ENCODE results near the gene SGPP2. TPM values are rescaled to one million over a fixed set of nuclear protein-coding genes. Genes with fewer than 3 reads are reported as not detected.

SGPP2 gene
- total and polyA plus RNA-seq, 2 donors (not counting 3 experiments of a cell fraction or from before 2014, with no cell fraction given): not detected

GRCh38 chr2:222594679-222595078 is 170.3 kb downstream of the SGPP2 start:
- peaks cover 0 to 18% of the 10 kb centered on the region in 2 experiments for H3K36me3 ChIP-seq (ENCODE audit: control insufficient read depth in 2 of 2, extremely low read depth in 1 of 2, insufficient read depth in 2 of 2, low read length in 2 of 2)
- no peaks in the 10 kb centered on the region for H4K20me1 ChIP-seq (replicated peaks; ENCODE audit: control insufficient read depth, extremely low read depth, insufficient read depth, low read length)
- no peaks in the 10 kb centered on the region for H3K9me3 ChIP-seq (replicated peaks; ENCODE audit: control insufficient read depth, insufficient read depth, low read length)
- CTCF ChIA-PET: interaction anchor here (0.8 to 2.6 kb wide), 9 partner anchors 9 to 569 kb away, joined by 3 to 15 read pairs (median 4); no protein-coding TSS in a partner anchor
- no peak overlapping the region for H3K27ac ChIP-seq (ENCODE audit: insufficient read depth, low read depth, low read length)
- DNase-seq (ENCODE audit: low read depth, low spot score): peak; percentile 11
- intact Hi-C loops (cut with micrococcal nuclease): no loop called here
- H3K27me3 ChIP-seq (ENCODE audit: control insufficient read depth in 2 of 2, insufficient read depth in 2 of 2, low read length in 2 of 2): no peaks in the 10 kb centered on the region
- BruUV-seq (replicated peaks): no TSS peak
- H3K4me3 ChIP-seq (replicated peaks in 1 of 3; ENCODE audit: insufficient read depth in 1 of 3, low read depth in 1 of 3, low read length in 3 of 3): no peak overlapping the region
- POLR2A ChIA-PET: no interaction called here
- no peak overlapping the region for H3K4me2 ChIP-seq (ENCODE audit: insufficient read depth, low read length)
- dilution Hi-C loops (cut with MboI; ENCODE audit: extremely low pct_ligation_motif_present, low sequenced_read_pairs): no loop called here
- no peak overlapping the region for H2AFZ ChIP-seq (ENCODE audit: low read depth, low read length)
- no peaks in the 10 kb centered on the region for H3K9me1 ChIP-seq (replicated peaks; ENCODE audit: control insufficient read depth, extremely low read depth, insufficient read depth, low read length)
- H3K9ac ChIP-seq (replicated peaks; ENCODE audit: extremely low read depth, insufficient read depth, low read length): no peak overlapping the region
- H3K4me1 ChIP-seq (ENCODE audit: control insufficient read depth, extremely low read depth, insufficient read depth, low read length): no peaks in the 10 kb centered on the region
- FAIRE-seq: no peak
- peaks cover 4% of the 10 kb centered on the region for H3K79me2 ChIP-seq (ENCODE audit: control insufficient read depth, insufficient read depth, low read length)
- TF ChIP-seq MYC (IDR thresholded peaks at IDR 0.05; ENCODE audit: low read depth, low read length) (no peak), JUN (IDR thresholded peaks at IDR 0.05; ENCODE audit: borderline replicate concordance, insufficient read depth, insufficient read length, low read depth) (no peak)

- dilution Hi-C loops (cut with MboI; ENCODE audit: extremely low pct_ligation_motif_present, low sequenced_read_pairs) (no loop called here), intact Hi-C loops (cut with micrococcal nuclease) (no loop called here)
- Histone ChIP-seq H3K79me2 (ENCODE audit: control insufficient read depth, insufficient read depth, low read length) (peaks cover under 1% of the 10 kb centered on the region), H2AFZ (ENCODE audit: low read depth, low read length) (no peak overlapping the region), H3K27me3 (ENCODE audit: control insufficient read depth in 2 of 2, insufficient read depth in 2 of 2, low read length in 2 of 2) (no peaks in the 10 kb centered on the region), H3K4me2 (ENCODE audit: insufficient read depth, low read length) (no peak overlapping the region), H3K9ac (replicated peaks; ENCODE audit: extremely low read depth, insufficient read depth, low read length) (no peak overlapping the region), H3K27ac (ENCODE audit: insufficient read depth, low read depth, low read length) (no peak overlapping the region), H3K9me1 (replicated peaks; ENCODE audit: control insufficient read depth, extremely low read depth, insufficient read depth, low read length) (no peaks in the 10 kb centered on the region), H3K36me3 (ENCODE audit: control insufficient read depth in 2 of 2, extremely low read depth in 1 of 2, insufficient read depth in 2 of 2, low read length in 2 of 2) (peaks cover 0 to 18% of the 10 kb centered on the region in 2 experiments), H4K20me1 (replicated peaks; ENCODE audit: control insufficient read depth, extremely low read depth, insufficient read depth, low read length) (no peaks in the 10 kb centered on the region), H3K9me3 (replicated peaks; ENCODE audit: control insufficient read depth, insufficient read depth, low read length) (no peaks in the 10 kb centered on the region), H3K4me1 (ENCODE audit: control insufficient read depth, extremely low read depth, insufficient read depth, low read length) (no peaks in the 10 kb centered on the region), H3K4me3 (replicated peaks in 1 of 3; ENCODE audit: insufficient read depth in 1 of 3, low read depth in 1 of 3, low read length in 3 of 3) (no peak overlapping the region)
- BruUV-seq (replicated peaks): no TSS peak
- FAIRE-seq: no peak
- POLR2A ChIA-PET: no interaction called here
- TF ChIP-seq JUN (IDR thresholded peaks at IDR 0.05; ENCODE audit: borderline replicate concordance, insufficient read depth, insufficient read length, low read depth) (no peak), MAX (IDR thresholded peaks at IDR 0.05; ENCODE audit: insufficient read depth, insufficient read length) (no peak), FOS (IDR thresholded peaks at IDR 0.05; ENCODE audit: borderline replicate concordance, insufficient read depth, low read length) (no peak), POLR2A (IDR thresholded peaks at IDR 0.05; ENCODE audit: low read depth, low read length) (no peak), CTCF (IDR thresholded peaks at IDR 0.05; ENCODE audit: extremely low read depth in 1 of 2, insufficient read depth in 1 of 2, low read depth in 1 of 2, low read length in 2 of 2) (no peak)
- CTCF ChIA-PET: interaction anchor here (0.8 to 2.6 kb wide), 6 partner anchors 14 to 278 kb away, joined by 3 to 15 read pairs (median 4); no protein-coding TSS in a partner anchor
- DNase-seq (ENCODE audit: low read depth, low spot score): no peak
These were observed 171.2 kb downstream of the SGPP2 start for GRCh38 chr2:222595581-222595980.
